Large intestine (tissue), 3 donors: ENCODE data around the gene ARAP2. TPM values are rescaled to one million over a fixed set of nuclear protein-coding genes. Genes with fewer than 3 reads are reported as not detected.

Experiments
- DNase-seq, 2 donors: peaks; one replicate each; pipeline versions ENCODE4 v3.0.0 to v3.0.0-alpha.2; 2013
- H3K27ac ChIP-seq: one replicate; pipeline ENCODE4 v1.5.1; 2013; ENCODE audit warnings: low read length
- H3K27me3 ChIP-seq: 2 replicates; pipeline ENCODE4 v1.6.1; 2013; ENCODE audit warnings: low read length; ENCODE audit not compliant: control insufficient read depth, insufficient read depth
- H3K36me3 ChIP-seq: 2 replicates; pipeline ENCODE4 v1.6.1; 2013; ENCODE audit warnings: low read length; ENCODE audit not compliant: control insufficient read depth, insufficient read depth
- H3K4me1 ChIP-seq: one replicate; pipeline ENCODE4 v1.6.1; 2013; ENCODE audit warnings: low read length; ENCODE audit not compliant: control insufficient read depth, insufficient read depth
- H3K4me3 ChIP-seq: one replicate; pipeline ENCODE4 v1.5.1; 2013; ENCODE audit warnings: low read length
- H3K9me3 ChIP-seq: one replicate; pipeline ENCODE4 v1.6.1; 2013; ENCODE audit warnings: mild to moderate bottlenecking, low read depth, low read length, moderate library complexity; ENCODE audit not compliant: control insufficient read depth
- WGBS: methylation state at CpG from one replicate; pipeline ENCODE4 v1.1.5; 2013; ENCODE audit warnings: low lambda C conversion rate; ENCODE audit not compliant: insufficient coverage; 5-methylcytosine and 5-hydroxymethylcytosine counted together
- polyA plus RNA-seq: library from polyadenylated mRNA; unstranded; fragments of 120-200 nt; gene quantifications from one replicate; pipeline ENCODE4 v1.2.1, GENCODE V29; 2013

ARAP2 gene
- polyA plus RNA-seq, 1 donor: 13.6 TPM

GRCh38 chr4:36281384-36282106 lies 37.2 kb upstream of the ARAP2 start, which contains the start of gene DTHD1:
Gene DTHD1 (plus strand): TSS chr4:36281616. CDS start chr4:36281759, 143 bp downstream.
- H3K36me3 ChIP-seq: no peaks in the 10 kb centered on the region
- H3K27ac ChIP-seq: no peak within 1 kb of the TSS
- 100% methylated on average over 1 of the region's 5 CpGs for WGBS
- H3K4me3 ChIP-seq: no peak within 1 kb of the TSS
- no peaks in the 10 kb centered on the region for H3K4me1 ChIP-seq
- no peaks in the 10 kb centered on the region for H3K9me3 ChIP-seq
- H3K27me3 ChIP-seq: no peaks in the 10 kb centered on the region
- DNase-seq: no peak

- no peaks in the 10 kb centered on the region for H3K4me1 ChIP-seq
- no peaks in the 10 kb centered on the region for H3K27me3 ChIP-seq
- no peak for DNase-seq
- no peak overlapping the region for H3K27ac ChIP-seq
- WGBS: 90% methylated on average over 2 of the region's 4 CpGs
- H3K9me3 ChIP-seq: no peaks in the 10 kb centered on the region
- no peaks in the 10 kb centered on the region for H3K36me3 ChIP-seq
- no peak overlapping the region for H3K4me3 ChIP-seq
Observed at GRCh38 chr4:36280555-36280954, 36.2 kb upstream of the ARAP2 start.

GRCh38 chr4:36278789-36279188 lies 34.5 kb upstream of the ARAP2 start:
- Histone ChIP-seq H3K9me3 (no peaks in the 10 kb centered on the region), H3K27ac (no peak overlapping the region), H3K4me1 (no peaks in the 10 kb centered on the region), H3K27me3 (no peaks in the 10 kb centered on the region), H3K36me3 (no peaks in the 10 kb centered on the region), H3K4me3 (no peak overlapping the region)
- 100% methylated on average over 1 of the region's 2 CpGs for WGBS
- no peak for DNase-seq

- 80% methylated on average over 1 of the region's 4 CpGs for WGBS
- H3K4me1 ChIP-seq: no peaks in the 10 kb centered on the region
- no peaks in the 10 kb centered on the region for H3K36me3 ChIP-seq
- no peak overlapping the region for H3K4me3 ChIP-seq
- H3K27me3 ChIP-seq: no peaks in the 10 kb centered on the region
- H3K27ac ChIP-seq: no peak overlapping the region
- no peak for DNase-seq
- no peaks in the 10 kb centered on the region for H3K9me3 ChIP-seq
Observed at GRCh38 chr4:36277533-36277932, 33.2 kb upstream of the ARAP2 start.

GRCh38 chr4:36274158-36274557 lies 29.8 kb upstream of the ARAP2 start:
- 83% methylated on average over 1 of the region's 4 CpGs for WGBS
- H3K4me3 ChIP-seq: no peak overlapping the region
- H3K36me3 ChIP-seq: no peaks in the 10 kb centered on the region
- H3K4me1 ChIP-seq: no peaks in the 10 kb centered on the region
- H3K9me3 ChIP-seq: no peaks in the 10 kb centered on the region
- no peak for DNase-seq
- H3K27me3 ChIP-seq: no peaks in the 10 kb centered on the region
- no peak overlapping the region for H3K27ac ChIP-seq

GRCh38 chr4:36273276-36273675 lies 29.0 kb upstream of the ARAP2 start:
- Histone ChIP-seq H3K4me3 (no peak overlapping the region), H3K4me1 (no peaks in the 10 kb centered on the region), H3K27me3 (no peaks in the 10 kb centered on the region), H3K36me3 (no peaks in the 10 kb centered on the region), H3K27ac (no peak overlapping the region), H3K9me3 (no peaks in the 10 kb centered on the region)
- DNase-seq: no peak
- no CpG with 5 or more reads among the region's 4 CpGs for WGBS

- H3K36me3 ChIP-seq: no peaks in the 10 kb centered on the region
- H3K9me3 ChIP-seq: no peaks in the 10 kb centered on the region
- H3K4me3 ChIP-seq: no peak overlapping the region
- H3K27me3 ChIP-seq: no peaks in the 10 kb centered on the region
- no peak for DNase-seq
- 100% methylated on average over 1 of the region's 5 CpGs for WGBS
- H3K27ac ChIP-seq: no peak overlapping the region
- no peaks in the 10 kb centered on the region for H3K4me1 ChIP-seq
Observed at GRCh38 chr4:36269533-36270173, 25.3 kb upstream of the ARAP2 start.

GRCh38 chr4:36269101-36269500 lies 24.8 kb upstream of the ARAP2 start:
- WGBS: 83% methylated on average over 1 of the region's 4 CpGs
- Histone ChIP-seq H3K9me3 (no peaks in the 10 kb centered on the region), H3K36me3 (no peaks in the 10 kb centered on the region), H3K27me3 (no peaks in the 10 kb centered on the region), H3K4me3 (no peak overlapping the region), H3K4me1 (no peaks in the 10 kb centered on the region), H3K27ac (no peak overlapping the region)
- no peak for DNase-seq

- Histone ChIP-seq H3K27me3 (no peaks in the 10 kb centered on the region), H3K9me3 (no peaks in the 10 kb centered on the region), H3K36me3 (no peaks in the 10 kb centered on the region), H3K4me3 (no peak overlapping the region), H3K27ac (no peak overlapping the region), H3K4me1 (no peaks in the 10 kb centered on the region)
- no peak for DNase-seq
- 67% methylated on average over 1 of the region's 2 CpGs for WGBS
Observed at GRCh38 chr4:36267486-36268268, 23.4 kb upstream of the ARAP2 start.

- H3K36me3 ChIP-seq: no peaks in the 10 kb centered on the region
- no peaks in the 10 kb centered on the region for H3K4me1 ChIP-seq
- 80% methylated on average over 2 of the region's 2 CpGs for WGBS
- H3K27ac ChIP-seq: no peak overlapping the region
- no peaks in the 10 kb centered on the region for H3K27me3 ChIP-seq
- DNase-seq: no peak
- H3K4me3 ChIP-seq: no peak overlapping the region
- no peaks in the 10 kb centered on the region for H3K9me3 ChIP-seq
Observed at GRCh38 chr4:36264207-36264826, 20.0 kb upstream of the ARAP2 start.
